GM23338 (cell line): ENCODE results near the gene ADCY3. TPM values are rescaled to one million over a fixed set of nuclear protein-coding genes. Genes with fewer than 3 reads are reported as not detected.

Experiments
- ATAC-seq: fragments of 200-7000 bp; cut with Tn5 transposase; 3 replicates; pipeline ENCODE4 v1.9.1; 2020
- DNase-seq: peaks from one replicate; pipeline ENCODE4 v3.0.0-alpha.2; 2015; ENCODE audit warnings: low spot score
- H2AFZ ChIP-seq: fragments of 200-600 bp; sonication (generic); 2 replicates; pipeline ENCODE4 v1.8.0; 2016; ENCODE audit warnings: antibody characterized with exemption, mild to moderate bottlenecking, moderate library complexity
- H3F3A ChIP-seq: fragments of 200-600 bp; sonication (generic); replicated peaks from 2 replicates; pipeline ENCODE4 v1.8.0; 2017; ENCODE audit warnings: antibody characterized with exemption, mixed run types, low read depth
- H3K27ac ChIP-seq: fragments of 200-600 bp; sonication (generic); 2 replicates; pipeline ENCODE4 v1.6.1; 2016; ENCODE audit warnings: low read depth
- H3K27me3 ChIP-seq: fragments of 200-600 bp; sonication (generic); 2 replicates; pipeline ENCODE4 v1.8.0; 2016; ENCODE audit warnings: mild to moderate bottlenecking, mixed run types, moderate library complexity; ENCODE audit not compliant: insufficient read depth
- H3K36me3 ChIP-seq: fragments of 200-600 bp; sonication (generic); 2 replicates; pipeline ENCODE4 v1.8.0; 2016; ENCODE audit warnings: mild to moderate bottlenecking; ENCODE audit not compliant: insufficient read depth
- H3K4me1 ChIP-seq: fragments of 200-600 bp; sonication (generic); 2 replicates; pipeline ENCODE4 v1.8.0; 2016; ENCODE audit warnings: mild to moderate bottlenecking, moderate library complexity; ENCODE audit not compliant: insufficient read depth
- H3K4me2 ChIP-seq: fragments of 200-600 bp; sonication (generic); 2 replicates; pipeline ENCODE4 v1.7.1; 2017; ENCODE audit warnings: mixed run types
- H3K4me3 ChIP-seq: fragments of 200-600 bp; sonication (generic); 2 replicates; pipeline ENCODE4 v1.6.1; 2016; ENCODE audit warnings: mixed run types
- H3K79me2 ChIP-seq: fragments of 200-600 bp; sonication (generic); replicated peaks from 2 replicates; pipeline ENCODE4 v1.8.0; 2017; ENCODE audit warnings: mild to moderate bottlenecking; ENCODE audit not compliant: insufficient read depth
- H3K9me2 ChIP-seq: fragments of 200-600 bp; sonication (generic); 2 replicates; pipeline ENCODE4 v1.8.0; 2017; ENCODE audit not compliant: insufficient read depth
- H4K20me1 ChIP-seq: fragments of 200-600 bp; sonication (generic); replicated peaks from 2 replicates; pipeline ENCODE4 v1.8.0; 2017; ENCODE audit warnings: mild to moderate bottlenecking; ENCODE audit not compliant: insufficient read depth
- H3K27ac Mint-ChIP-seq: 2 replicates; pipeline ENCODE4 v1.8.0; 2020; ENCODE audit warnings: inconsistent platforms, mild to moderate bottlenecking, moderate library complexity, mixed read lengths
- H3K27me3 Mint-ChIP-seq: 3 replicates; pipeline ENCODE4 v1.8.0; 2022; ENCODE audit warnings: low read depth, mild to moderate bottlenecking, moderate library complexity, mixed read lengths, inconsistent platforms; ENCODE audit not compliant: insufficient read depth, poor library complexity
- H3K36me3 Mint-ChIP-seq: 3 replicates; pipeline ENCODE4 v1.8.0; 2021; ENCODE audit warnings: low read depth, mild to moderate bottlenecking, inconsistent platforms, moderate library complexity, mixed read lengths
- H3K4me1 Mint-ChIP-seq: 3 replicates; pipeline ENCODE4 v1.8.0; 2020; ENCODE audit warnings: mild to moderate bottlenecking, inconsistent platforms, mixed read lengths
- H3K4me3 Mint-ChIP-seq: 3 replicates; pipeline ENCODE4 v1.8.0; 2021; ENCODE audit warnings: moderate library complexity, mild to moderate bottlenecking, inconsistent platforms, mixed read lengths
- H3K9me3 Mint-ChIP-seq: 3 replicates; pipeline ENCODE4 v1.8.0; 2020; ENCODE audit warnings: moderate library complexity, mild to moderate bottlenecking, inconsistent platforms, mixed read lengths
- CREB1 ChIP-seq: fragments of 250-450 bp; sonication (Bioruptor Pico); IDR thresholded peaks from 2 replicates; pipeline ENCODE4 v1.5.0; 2020; ENCODE audit warnings: low read depth, mild to moderate bottlenecking, moderate library complexity
- EZH2 ChIP-seq: fragments of 200-600 bp; sonication (generic); IDR thresholded peaks from one replicate; pipeline ENCODE4 v1.8.0; 2017; ENCODE audit warnings: antibody characterized with exemption, mild to moderate bottlenecking, low read depth; ENCODE audit not compliant: unreplicated experiment
- EZH2phosphoT487 ChIP-seq: fragments of 200-600 bp; sonication (generic); IDR thresholded peaks from one replicate; pipeline ENCODE4 v1.8.1; 2018; ENCODE audit warnings: antibody characterized with exemption; ENCODE audit not compliant: unreplicated experiment
- JUNB ChIP-seq: IDR thresholded peaks from one replicate; pipeline ENCODE4 v1.6.1; 2016; ENCODE audit warnings: antibody characterized with exemption; ENCODE audit not compliant: unreplicated experiment
- NANOG ChIP-seq: IDR thresholded peaks from 2 replicates; pipeline ENCODE4 v1.6.1; 2016; ENCODE audit warnings: antibody characterized with exemption, borderline replicate concordance
- POLR2AphosphoS5 ChIP-seq: IDR thresholded peaks from 2 replicates; pipeline ENCODE4 v1.6.1; 2016; ENCODE audit warnings: antibody characterized with exemption, low read depth
- STAT1 ChIP-seq: IDR thresholded peaks from one replicate; pipeline ENCODE4 v1.6.1; 2016; ENCODE audit warnings: antibody characterized with exemption; ENCODE audit not compliant: unreplicated experiment
- ZNF114 ChIP-seq: fragments of 250-450 bp; sonication (Bioruptor Pico); IDR thresholded peaks from 2 replicates; pipeline ENCODE4 v1.5.0; 2020; ENCODE audit warnings: mild to moderate bottlenecking, moderate library complexity
- ZNF331 ChIP-seq: fragments of 250-450 bp; sonication (Bioruptor Pico); IDR thresholded peaks from 2 replicates; pipeline ENCODE4 v1.5.0; 2020; ENCODE audit warnings: low read depth, mild to moderate bottlenecking, moderate library complexity
- polyA plus RNA-seq: library from polyadenylated mRNA; unstranded; fragments of >200 nt; fragmentation: Nextera tagmentation; extraction: Ambion mirVana; gene quantifications from 2 replicates; pipeline ENCODE4 v1.2.1, GENCODE V29; 2016
- total RNA-seq: library from RNA; depleted of rRNA; stranded (reverse); fragments of >200 nt; shearing (Covaris generic); gene quantifications from 2 replicates; pipeline ENCODE4 v1.2.3, GENCODE V29; 2014
- TF ChIP-seq, protein P1 (sequence below): IDR thresholded peaks from one replicate; pipeline ENCODE4 v1.6.1; 2018; ENCODE audit warnings: antibody characterized with exemption; ENCODE audit not compliant: unreplicated experiment
- TF ChIP-seq, protein P2 (sequence below): IDR thresholded peaks from 2 replicates; pipeline ENCODE4 v1.6.1; 2016; ENCODE audit warnings: antibody characterized with exemption
- TF ChIP-seq, protein P3 (sequence below): fragments of 250-450 bp; sonication (Bioruptor Pico); IDR thresholded peaks from 2 replicates; pipeline ENCODE4 v1.5.0; 2020; ENCODE audit warnings: mild to moderate bottlenecking, moderate library complexity
- TF ChIP-seq, protein P4 (sequence below), 2 experiments: fragments of 200-600 bp in 1 of 2; sonication (generic) in 1 of 2; conservative IDR thresholded peaks; 2 replicates each; pipeline versions ENCODE4 v1.5.1 to v1.6.1; 2016 to 2017; ENCODE audit warnings: antibody characterized with exemption in 2 of 2, low read depth in 2 of 2, mild to moderate bottlenecking in 2 of 2, moderate library complexity in 1 of 2

Gene ADCY3
- total and polyA plus RNA-seq, 2 experiments from 2014 or later, result 9.7 to 32.4 TPM

DNA sequence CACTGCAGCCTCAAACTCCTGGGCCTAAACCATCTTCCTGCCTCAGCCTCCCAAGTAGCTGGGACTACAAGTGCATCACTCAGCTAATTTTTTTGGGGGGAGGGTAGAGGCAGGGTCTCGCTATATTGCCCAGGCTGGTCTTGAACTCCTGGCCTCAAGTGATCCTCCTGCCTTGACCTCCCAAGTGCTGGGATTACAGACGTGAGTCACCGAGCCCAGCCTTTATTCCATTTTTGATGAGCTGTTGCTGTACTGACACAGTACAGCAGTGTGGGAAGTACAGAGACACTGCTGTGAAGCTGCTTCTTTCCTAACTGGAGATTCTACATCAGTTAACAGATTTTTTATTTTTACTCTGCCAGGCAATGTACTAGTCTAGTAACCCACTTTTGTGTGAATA lies 145.7 kb downstream of the ADCY3 start:
- no peak for DNase-seq
- no peak overlapping the region for H3K4me3 ChIP-seq
- peaks cover 22% of the 10 kb centered on the region for H3K4me1 ChIP-seq
- H3K27me3 ChIP-seq, result no peaks in the 10 kb centered on the region
- no peak overlapping the region for H3K4me2 ChIP-seq
- no peak overlapping the region for H3K27ac ChIP-seq
- H3K4me3 Mint-ChIP-seq, result no peak overlapping the region
- no peaks in the 10 kb centered on the region for H3K79me2 ChIP-seq
- no peaks in the 10 kb centered on the region for H3K36me3 ChIP-seq
- ATAC-seq, result no peak
- no peaks in the 10 kb centered on the region for H3K27me3 Mint-ChIP-seq
- no peak overlapping the region for H2AFZ ChIP-seq
- H3K9me2 ChIP-seq, result peaks cover 7% of the 10 kb centered on the region; the same call in 1 of the 2 replicates
- H3K27ac Mint-ChIP-seq, result no peak overlapping the region
- peaks cover 27% of the 10 kb centered on the region for H3K4me1 Mint-ChIP-seq
- H3K36me3 Mint-ChIP-seq, result peaks cover 3% of the 10 kb centered on the region; the same call in 1 of the 3 replicates
- H4K20me1 ChIP-seq, result no peaks in the 10 kb centered on the region
- TF ChIP-seq NANOG (no peak), EZH2 (no peak), JUNB (no peak), POLR2AphosphoS5 (no peak), CREB1 (CRISPR knock-in tag) (no peak), ZNF331 (no peak), EZH2phosphoT487 (no peak), ZNF114 (no peak), STAT1 (no peak)
- TF ChIP-seq, protein P1, sequence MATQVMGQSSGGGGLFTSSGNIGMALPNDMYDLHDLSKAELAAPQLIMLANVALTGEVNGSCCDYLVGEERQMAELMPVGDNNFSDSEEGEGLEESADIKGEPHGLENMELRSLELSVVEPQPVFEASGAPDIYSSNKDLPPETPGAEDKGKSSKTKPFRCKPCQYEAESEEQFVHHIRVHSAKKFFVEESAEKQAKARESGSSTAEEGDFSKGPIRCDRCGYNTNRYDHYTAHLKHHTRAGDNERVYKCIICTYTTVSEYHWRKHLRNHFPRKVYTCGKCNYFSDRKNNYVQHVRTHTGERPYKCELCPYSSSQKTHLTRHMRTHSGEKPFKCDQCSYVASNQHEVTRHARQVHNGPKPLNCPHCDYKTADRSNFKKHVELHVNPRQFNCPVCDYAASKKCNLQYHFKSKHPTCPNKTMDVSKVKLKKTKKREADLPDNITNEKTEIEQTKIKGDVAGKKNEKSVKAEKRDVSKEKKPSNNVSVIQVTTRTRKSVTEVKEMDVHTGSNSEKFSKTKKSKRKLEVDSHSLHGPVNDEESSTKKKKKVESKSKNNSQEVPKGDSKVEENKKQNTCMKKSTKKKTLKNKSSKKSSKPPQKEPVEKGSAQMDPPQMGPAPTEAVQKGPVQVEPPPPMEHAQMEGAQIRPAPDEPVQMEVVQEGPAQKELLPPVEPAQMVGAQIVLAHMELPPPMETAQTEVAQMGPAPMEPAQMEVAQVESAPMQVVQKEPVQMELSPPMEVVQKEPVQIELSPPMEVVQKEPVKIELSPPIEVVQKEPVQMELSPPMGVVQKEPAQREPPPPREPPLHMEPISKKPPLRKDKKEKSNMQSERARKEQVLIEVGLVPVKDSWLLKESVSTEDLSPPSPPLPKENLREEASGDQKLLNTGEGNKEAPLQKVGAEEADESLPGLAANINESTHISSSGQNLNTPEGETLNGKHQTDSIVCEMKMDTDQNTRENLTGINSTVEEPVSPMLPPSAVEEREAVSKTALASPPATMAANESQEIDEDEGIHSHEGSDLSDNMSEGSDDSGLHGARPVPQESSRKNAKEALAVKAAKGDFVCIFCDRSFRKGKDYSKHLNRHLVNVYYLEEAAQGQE, result no peak
- TF ChIP-seq, protein P2, sequence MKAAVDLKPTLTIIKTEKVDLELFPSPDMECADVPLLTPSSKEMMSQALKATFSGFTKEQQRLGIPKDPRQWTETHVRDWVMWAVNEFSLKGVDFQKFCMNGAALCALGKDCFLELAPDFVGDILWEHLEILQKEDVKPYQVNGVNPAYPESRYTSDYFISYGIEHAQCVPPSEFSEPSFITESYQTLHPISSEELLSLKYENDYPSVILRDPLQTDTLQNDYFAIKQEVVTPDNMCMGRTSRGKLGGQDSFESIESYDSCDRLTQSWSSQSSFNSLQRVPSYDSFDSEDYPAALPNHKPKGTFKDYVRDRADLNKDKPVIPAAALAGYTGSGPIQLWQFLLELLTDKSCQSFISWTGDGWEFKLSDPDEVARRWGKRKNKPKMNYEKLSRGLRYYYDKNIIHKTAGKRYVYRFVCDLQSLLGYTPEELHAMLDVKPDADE, result no peak
- TF ChIP-seq, protein P3, sequence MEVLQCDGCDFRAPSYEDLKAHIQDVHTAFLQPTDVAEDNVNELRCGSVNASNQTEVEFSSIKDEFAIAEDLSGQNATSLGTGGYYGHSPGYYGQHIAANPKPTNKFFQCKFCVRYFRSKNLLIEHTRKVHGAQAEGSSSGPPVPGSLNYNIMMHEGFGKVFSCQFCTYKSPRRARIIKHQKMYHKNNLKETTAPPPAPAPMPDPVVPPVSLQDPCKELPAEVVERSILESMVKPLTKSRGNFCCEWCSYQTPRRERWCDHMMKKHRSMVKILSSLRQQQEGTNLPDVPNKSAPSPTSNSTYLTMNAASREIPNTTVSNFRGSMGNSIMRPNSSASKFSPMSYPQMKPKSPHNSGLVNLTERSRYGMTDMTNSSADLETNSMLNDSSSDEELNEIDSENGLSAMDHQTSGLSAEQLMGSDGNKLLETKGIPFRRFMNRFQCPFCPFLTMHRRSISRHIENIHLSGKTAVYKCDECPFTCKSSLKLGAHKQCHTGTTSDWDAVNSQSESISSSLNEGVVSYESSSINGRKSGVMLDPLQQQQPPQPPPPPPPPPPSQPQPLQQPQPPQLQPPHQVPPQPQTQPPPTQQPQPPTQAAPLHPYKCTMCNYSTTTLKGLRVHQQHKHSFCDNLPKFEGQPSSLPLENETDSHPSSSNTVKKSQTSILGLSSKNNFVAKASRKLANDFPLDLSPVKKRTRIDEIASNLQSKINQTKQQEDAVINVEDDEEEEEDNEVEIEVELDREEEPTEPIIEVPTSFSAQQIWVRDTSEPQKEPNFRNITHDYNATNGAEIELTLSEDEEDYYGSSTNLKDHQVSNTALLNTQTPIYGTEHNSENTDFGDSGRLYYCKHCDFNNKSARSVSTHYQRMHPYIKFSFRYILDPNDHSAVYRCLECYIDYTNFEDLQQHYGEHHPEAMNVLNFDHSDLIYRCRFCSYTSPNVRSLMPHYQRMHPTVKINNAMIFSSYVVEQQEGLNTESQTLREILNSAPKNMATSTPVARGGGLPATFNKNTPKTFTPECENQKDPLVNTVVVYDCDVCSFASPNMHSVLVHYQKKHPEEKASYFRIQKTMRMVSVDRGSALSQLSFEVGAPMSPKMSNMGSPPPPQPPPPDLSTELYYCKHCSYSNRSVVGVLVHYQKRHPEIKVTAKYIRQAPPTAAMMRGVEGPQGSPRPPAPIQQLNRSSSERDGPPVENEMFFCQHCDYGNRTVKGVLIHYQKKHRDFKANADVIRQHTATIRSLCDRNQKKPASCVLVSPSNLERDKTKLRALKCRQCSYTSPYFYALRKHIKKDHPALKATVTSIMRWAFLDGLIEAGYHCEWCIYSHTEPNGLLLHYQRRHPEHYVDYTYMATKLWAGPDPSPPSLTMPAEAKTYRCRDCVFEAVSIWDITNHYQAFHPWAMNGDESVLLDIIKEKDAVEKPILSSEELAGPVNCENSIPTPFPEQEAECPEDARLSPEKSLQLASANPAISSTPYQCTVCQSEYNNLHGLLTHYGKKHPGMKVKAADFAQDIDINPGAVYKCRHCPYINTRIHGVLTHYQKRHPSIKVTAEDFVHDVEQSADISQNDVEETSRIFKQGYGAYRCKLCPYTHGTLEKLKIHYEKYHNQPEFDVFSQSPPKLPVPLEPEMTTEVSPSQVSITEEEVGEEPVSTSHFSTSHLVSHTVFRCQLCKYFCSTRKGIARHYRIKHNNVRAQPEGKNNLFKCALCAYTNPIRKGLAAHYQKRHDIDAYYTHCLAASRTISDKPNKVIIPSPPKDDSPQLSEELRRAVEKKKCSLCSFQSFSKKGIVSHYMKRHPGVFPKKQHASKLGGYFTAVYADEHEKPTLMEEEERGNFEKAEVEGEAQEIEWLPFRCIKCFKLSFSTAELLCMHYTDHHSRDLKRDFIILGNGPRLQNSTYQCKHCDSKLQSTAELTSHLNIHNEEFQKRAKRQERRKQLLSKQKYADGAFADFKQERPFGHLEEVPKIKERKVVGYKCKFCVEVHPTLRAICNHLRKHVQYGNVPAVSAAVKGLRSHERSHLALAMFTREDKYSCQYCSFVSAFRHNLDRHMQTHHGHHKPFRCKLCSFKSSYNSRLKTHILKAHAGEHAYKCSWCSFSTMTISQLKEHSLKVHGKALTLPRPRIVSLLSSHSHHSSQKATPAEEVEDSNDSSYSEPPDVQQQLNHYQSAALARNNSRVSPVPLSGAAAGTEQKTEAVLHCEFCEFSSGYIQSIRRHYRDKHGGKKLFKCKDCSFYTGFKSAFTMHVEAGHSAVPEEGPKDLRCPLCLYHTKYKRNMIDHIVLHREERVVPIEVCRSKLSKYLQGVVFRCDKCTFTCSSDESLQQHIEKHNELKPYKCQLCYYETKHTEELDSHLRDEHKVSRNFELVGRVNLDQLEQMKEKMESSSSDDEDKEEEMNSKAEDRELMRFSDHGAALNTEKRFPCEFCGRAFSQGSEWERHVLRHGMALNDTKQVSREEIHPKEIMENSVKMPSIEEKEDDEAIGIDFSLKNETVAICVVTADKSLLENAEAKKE, result no peak
- TF ChIP-seq, protein P4, sequence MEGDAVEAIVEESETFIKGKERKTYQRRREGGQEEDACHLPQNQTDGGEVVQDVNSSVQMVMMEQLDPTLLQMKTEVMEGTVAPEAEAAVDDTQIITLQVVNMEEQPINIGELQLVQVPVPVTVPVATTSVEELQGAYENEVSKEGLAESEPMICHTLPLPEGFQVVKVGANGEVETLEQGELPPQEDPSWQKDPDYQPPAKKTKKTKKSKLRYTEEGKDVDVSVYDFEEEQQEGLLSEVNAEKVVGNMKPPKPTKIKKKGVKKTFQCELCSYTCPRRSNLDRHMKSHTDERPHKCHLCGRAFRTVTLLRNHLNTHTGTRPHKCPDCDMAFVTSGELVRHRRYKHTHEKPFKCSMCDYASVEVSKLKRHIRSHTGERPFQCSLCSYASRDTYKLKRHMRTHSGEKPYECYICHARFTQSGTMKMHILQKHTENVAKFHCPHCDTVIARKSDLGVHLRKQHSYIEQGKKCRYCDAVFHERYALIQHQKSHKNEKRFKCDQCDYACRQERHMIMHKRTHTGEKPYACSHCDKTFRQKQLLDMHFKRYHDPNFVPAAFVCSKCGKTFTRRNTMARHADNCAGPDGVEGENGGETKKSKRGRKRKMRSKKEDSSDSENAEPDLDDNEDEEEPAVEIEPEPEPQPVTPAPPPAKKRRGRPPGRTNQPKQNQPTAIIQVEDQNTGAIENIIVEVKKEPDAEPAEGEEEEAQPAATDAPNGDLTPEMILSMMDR (conservative IDR thresholded peaks at IDR 0.05; ENCODE audit: low read depth in 2 of 2), result no peak
- no peaks in the 10 kb centered on the region for H3F3A ChIP-seq
- peaks cover 5% of the 10 kb centered on the region; the same call in 2 of the 3 replicates for H3K9me3 Mint-ChIP-seq
